GM23338 (cell line): ENCODE results near the gene XRCC6. TPM values are rescaled to one million over a fixed set of nuclear protein-coding genes. Genes with fewer than 3 reads are reported as not detected.

ENCODE experiments used
- ATAC-seq: fragments of 200-7000 bp; cut with Tn5 transposase; 3 replicates; pipeline ENCODE4 v1.9.1; 2020
- DNase-seq: peaks from one replicate; pipeline ENCODE4 v3.0.0-alpha.2; 2015; ENCODE audit warnings: low spot score
- H2AFZ ChIP-seq: fragments of 200-600 bp; sonication (generic); 2 replicates; pipeline ENCODE4 v1.8.0; 2016; ENCODE audit warnings: antibody characterized with exemption, mild to moderate bottlenecking, moderate library complexity
- H3F3A ChIP-seq: fragments of 200-600 bp; sonication (generic); replicated peaks from 2 replicates; pipeline ENCODE4 v1.8.0; 2017; ENCODE audit warnings: antibody characterized with exemption, mixed run types, low read depth
- H3K27ac ChIP-seq: fragments of 200-600 bp; sonication (generic); 2 replicates; pipeline ENCODE4 v1.6.1; 2016; ENCODE audit warnings: low read depth
- H3K27me3 ChIP-seq: fragments of 200-600 bp; sonication (generic); 2 replicates; pipeline ENCODE4 v1.8.0; 2016; ENCODE audit warnings: mild to moderate bottlenecking, mixed run types, moderate library complexity; ENCODE audit not compliant: insufficient read depth
- H3K36me3 ChIP-seq: fragments of 200-600 bp; sonication (generic); 2 replicates; pipeline ENCODE4 v1.8.0; 2016; ENCODE audit warnings: mild to moderate bottlenecking; ENCODE audit not compliant: insufficient read depth
- H3K4me1 ChIP-seq: fragments of 200-600 bp; sonication (generic); 2 replicates; pipeline ENCODE4 v1.8.0; 2016; ENCODE audit warnings: mild to moderate bottlenecking, moderate library complexity; ENCODE audit not compliant: insufficient read depth
- H3K4me2 ChIP-seq: fragments of 200-600 bp; sonication (generic); 2 replicates; pipeline ENCODE4 v1.7.1; 2017; ENCODE audit warnings: mixed run types
- H3K4me3 ChIP-seq: fragments of 200-600 bp; sonication (generic); 2 replicates; pipeline ENCODE4 v1.6.1; 2016; ENCODE audit warnings: mixed run types
- H3K79me2 ChIP-seq: fragments of 200-600 bp; sonication (generic); replicated peaks from 2 replicates; pipeline ENCODE4 v1.8.0; 2017; ENCODE audit warnings: mild to moderate bottlenecking; ENCODE audit not compliant: insufficient read depth
- H3K9me2 ChIP-seq: fragments of 200-600 bp; sonication (generic); 2 replicates; pipeline ENCODE4 v1.8.0; 2017; ENCODE audit not compliant: insufficient read depth
- H4K20me1 ChIP-seq: fragments of 200-600 bp; sonication (generic); replicated peaks from 2 replicates; pipeline ENCODE4 v1.8.0; 2017; ENCODE audit warnings: mild to moderate bottlenecking; ENCODE audit not compliant: insufficient read depth
- H3K27ac Mint-ChIP-seq: 2 replicates; pipeline ENCODE4 v1.8.0; 2020; ENCODE audit warnings: inconsistent platforms, mild to moderate bottlenecking, moderate library complexity, mixed read lengths
- H3K27me3 Mint-ChIP-seq: 3 replicates; pipeline ENCODE4 v1.8.0; 2022; ENCODE audit warnings: low read depth, mild to moderate bottlenecking, moderate library complexity, mixed read lengths, inconsistent platforms; ENCODE audit not compliant: insufficient read depth, poor library complexity
- H3K36me3 Mint-ChIP-seq: 3 replicates; pipeline ENCODE4 v1.8.0; 2021; ENCODE audit warnings: low read depth, mild to moderate bottlenecking, inconsistent platforms, moderate library complexity, mixed read lengths
- H3K4me1 Mint-ChIP-seq: 3 replicates; pipeline ENCODE4 v1.8.0; 2020; ENCODE audit warnings: mild to moderate bottlenecking, inconsistent platforms, mixed read lengths
- H3K4me3 Mint-ChIP-seq: 3 replicates; pipeline ENCODE4 v1.8.0; 2021; ENCODE audit warnings: moderate library complexity, mild to moderate bottlenecking, inconsistent platforms, mixed read lengths
- H3K9me3 Mint-ChIP-seq: 3 replicates; pipeline ENCODE4 v1.8.0; 2020; ENCODE audit warnings: moderate library complexity, mild to moderate bottlenecking, inconsistent platforms, mixed read lengths
- CREB1 ChIP-seq: fragments of 250-450 bp; sonication (Bioruptor Pico); IDR thresholded peaks from 2 replicates; pipeline ENCODE4 v1.5.0; 2020; ENCODE audit warnings: low read depth, mild to moderate bottlenecking, moderate library complexity
- CTCF ChIP-seq, 2 experiments: fragments of 200-600 bp in 1 of 2; sonication (generic) in 1 of 2; conservative IDR thresholded peaks; 2 replicates each; pipeline versions ENCODE4 v1.5.1 to v1.6.1; 2016 to 2017; ENCODE audit warnings: antibody characterized with exemption in 2 of 2, low read depth in 2 of 2, mild to moderate bottlenecking in 2 of 2, moderate library complexity in 1 of 2
- ETS1 ChIP-seq: IDR thresholded peaks from 2 replicates; pipeline ENCODE4 v1.6.1; 2016; ENCODE audit warnings: antibody characterized with exemption
- EZH2 ChIP-seq: fragments of 200-600 bp; sonication (generic); IDR thresholded peaks from one replicate; pipeline ENCODE4 v1.8.0; 2017; ENCODE audit warnings: antibody characterized with exemption, mild to moderate bottlenecking, low read depth; ENCODE audit not compliant: unreplicated experiment
- JUNB ChIP-seq: IDR thresholded peaks from one replicate; pipeline ENCODE4 v1.6.1; 2016; ENCODE audit warnings: antibody characterized with exemption; ENCODE audit not compliant: unreplicated experiment
- NANOG ChIP-seq: IDR thresholded peaks from 2 replicates; pipeline ENCODE4 v1.6.1; 2016; ENCODE audit warnings: antibody characterized with exemption, borderline replicate concordance
- POLR2AphosphoS5 ChIP-seq: IDR thresholded peaks from 2 replicates; pipeline ENCODE4 v1.6.1; 2016; ENCODE audit warnings: antibody characterized with exemption, low read depth
- REST ChIP-seq: IDR thresholded peaks from one replicate; pipeline ENCODE4 v1.6.1; 2018; ENCODE audit warnings: antibody characterized with exemption; ENCODE audit not compliant: unreplicated experiment
- STAT1 ChIP-seq: IDR thresholded peaks from one replicate; pipeline ENCODE4 v1.6.1; 2016; ENCODE audit warnings: antibody characterized with exemption; ENCODE audit not compliant: unreplicated experiment
- ZNF462 ChIP-seq: fragments of 250-450 bp; sonication (Bioruptor Pico); IDR thresholded peaks from 2 replicates; pipeline ENCODE4 v1.5.0; 2020; ENCODE audit warnings: mild to moderate bottlenecking, moderate library complexity
- polyA plus RNA-seq: library from polyadenylated mRNA; unstranded; fragments of >200 nt; fragmentation: Nextera tagmentation; extraction: Ambion mirVana; gene quantifications from 2 replicates; pipeline ENCODE4 v1.2.1, GENCODE V29; 2016
- total RNA-seq: library from RNA; depleted of rRNA; stranded (reverse); fragments of >200 nt; shearing (Covaris generic); gene quantifications from 2 replicates; pipeline ENCODE4 v1.2.3, GENCODE V29; 2014

XRCC6 gene
- total and polyA plus RNA-seq, 2 experiments from 2014 or later: 351 to 498 TPM

GRCh38 chr22:41579297-41579996 lies 41.6 kb upstream of the XRCC6 start:
- ATAC-seq (no peak), DNase-seq (no peak)
- Histone ChIP-seq H3K4me1 (no peaks in the 10 kb centered on the region), H3K9me2 (no peaks in the 10 kb centered on the region), H3K4me3 (no peak overlapping the region), H3K36me3 (no peaks in the 10 kb centered on the region), H3K4me2 (no peak overlapping the region), H2AFZ (no peak overlapping the region), H3K27me3 (no peaks in the 10 kb centered on the region), H3F3A (no peaks in the 10 kb centered on the region), H4K20me1 (no peaks in the 10 kb centered on the region; the same call in 1 of the 2 replicates), H3K79me2 (no peaks in the 10 kb centered on the region), H3K27ac (no peak overlapping the region)
- Mint-ChIP-seq H3K27me3 (peaks cover 15% of the 10 kb centered on the region), H3K4me3 (no peak overlapping the region), H3K4me1 (peaks cover 3% of the 10 kb centered on the region; the same call in 1 of the 3 replicates), H3K36me3 (peaks cover 5% of the 10 kb centered on the region; the same call in 2 of the 3 replicates), H3K27ac (no peak overlapping the region), H3K9me3 (no peaks in the 10 kb centered on the region)
- TF ChIP-seq JUNB (no peak), CREB1 (CRISPR knock-in tag) (no peak), NANOG (no peak), ETS1 (no peak), EZH2 (no peak), POLR2AphosphoS5 (no peak), CTCF (conservative IDR thresholded peaks at IDR 0.05; ENCODE audit: low read depth in 2 of 2) (no peak), ZNF462 (CRISPR knock-in tag) (no peak), STAT1 (no peak), REST (no peak)
